Subcutaneous adipose tissue (tissue), 4 donors: ENCODE measurements around the gene MICAL2. TPM values are rescaled to one million over a fixed set of nuclear protein-coding genes. Genes with fewer than 3 reads are reported as not detected.

Source experiments
- CTCF ChIP-seq: fragments of 450-650 bp; IDR thresholded peaks from one replicate; pipeline ENCODE4 v1.5.1; 2016; ENCODE audit warnings: low read depth, mild to moderate bottlenecking, control low read depth, antibody characterized with exemption, moderate library complexity
- total RNA-seq, 4 donors: library from RNA; depleted of rRNA; stranded (reverse); fragments of >200 nt; gene quantifications; one replicate each; pipeline ENCODE4 v1.1.0, GENCODE V29; 2016

The MICAL2 gene
- total RNA-seq, 4 donors from 2014 or later = 11.4 to 28.4 (median 24.8) TPM

DNA sequence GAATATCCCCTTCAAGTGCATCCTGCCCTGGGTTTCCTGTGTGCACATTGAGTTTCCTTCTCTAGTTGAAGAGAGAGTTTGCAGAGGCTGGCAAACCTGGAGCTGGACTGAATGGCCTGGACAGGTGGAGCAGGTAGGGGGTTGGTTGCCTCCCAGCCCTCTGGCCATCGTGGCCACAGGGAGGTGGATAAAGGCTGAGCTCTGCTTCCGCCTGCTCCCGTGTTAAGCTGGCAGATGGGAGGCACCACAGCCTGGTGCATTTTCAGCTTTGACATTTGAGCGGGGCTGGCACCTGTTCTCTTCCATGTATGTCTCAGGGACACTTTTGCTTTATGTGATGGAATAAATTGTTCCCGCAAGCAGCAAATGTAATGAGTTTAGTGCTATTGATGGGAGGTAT lies 11.1 kb downstream of the MICAL2 start:
- no peak for TF ChIP-seq CTCF

- TF ChIP-seq CTCF = no peak
These were observed 11.7 kb downstream of the MICAL2 start for GRCh38 chr11:12122083-12122482.

DNA sequence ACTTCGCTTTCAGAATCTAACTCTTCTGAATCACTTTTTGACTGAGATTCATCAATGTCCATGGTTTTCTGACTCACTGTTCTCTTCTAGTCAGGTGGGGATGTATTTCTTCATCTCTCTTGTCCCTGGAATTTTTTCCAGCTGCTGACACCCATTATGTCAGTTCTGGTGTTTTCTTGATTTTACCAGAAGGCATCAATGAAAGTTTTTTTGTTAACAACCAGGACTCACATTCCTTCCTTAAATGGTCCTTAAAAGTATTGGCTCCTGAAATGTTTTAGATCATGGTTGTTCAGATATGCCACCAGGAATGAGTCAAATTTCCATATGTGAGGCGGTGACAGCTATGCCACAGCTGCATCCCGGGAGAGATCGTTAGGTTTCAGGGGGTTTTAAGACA lies 12.9 kb downstream of the MICAL2 start:
- no peak for TF ChIP-seq CTCF

DNA sequence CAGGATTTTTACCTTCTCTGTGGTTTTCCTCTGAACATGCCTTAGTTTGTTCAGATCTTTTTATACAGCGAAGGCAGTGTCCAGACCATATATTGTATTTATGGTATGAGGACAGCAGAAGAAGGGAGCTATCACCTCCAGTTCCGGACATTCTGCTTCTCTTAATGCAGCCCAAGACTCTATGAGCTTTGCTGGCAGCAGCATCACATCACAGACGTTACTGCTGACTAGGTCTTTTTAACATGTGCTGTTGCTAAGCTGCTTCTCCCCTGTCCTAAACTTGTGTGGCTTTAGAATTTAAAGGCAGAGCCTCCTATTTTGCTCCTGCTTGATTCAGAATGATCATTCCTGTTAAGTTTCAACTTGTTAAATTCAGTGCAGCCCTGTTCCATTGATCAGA lies 13.4 kb downstream of the MICAL2 start:
- no peak for TF ChIP-seq CTCF

GRCh38 chr11:12124306-12124705 lies 13.9 kb downstream of the MICAL2 start:
- no peak for TF ChIP-seq CTCF

GRCh38 chr11:12125609-12126149 lies 15.3 kb downstream of the MICAL2 start:
- TF ChIP-seq CTCF = no peak

GRCh38 chr11:12126344-12127019 lies 16.1 kb downstream of the MICAL2 start:
- no peak for TF ChIP-seq CTCF
